Measurements from ENCODE around the gene MELTF.

DNA sequence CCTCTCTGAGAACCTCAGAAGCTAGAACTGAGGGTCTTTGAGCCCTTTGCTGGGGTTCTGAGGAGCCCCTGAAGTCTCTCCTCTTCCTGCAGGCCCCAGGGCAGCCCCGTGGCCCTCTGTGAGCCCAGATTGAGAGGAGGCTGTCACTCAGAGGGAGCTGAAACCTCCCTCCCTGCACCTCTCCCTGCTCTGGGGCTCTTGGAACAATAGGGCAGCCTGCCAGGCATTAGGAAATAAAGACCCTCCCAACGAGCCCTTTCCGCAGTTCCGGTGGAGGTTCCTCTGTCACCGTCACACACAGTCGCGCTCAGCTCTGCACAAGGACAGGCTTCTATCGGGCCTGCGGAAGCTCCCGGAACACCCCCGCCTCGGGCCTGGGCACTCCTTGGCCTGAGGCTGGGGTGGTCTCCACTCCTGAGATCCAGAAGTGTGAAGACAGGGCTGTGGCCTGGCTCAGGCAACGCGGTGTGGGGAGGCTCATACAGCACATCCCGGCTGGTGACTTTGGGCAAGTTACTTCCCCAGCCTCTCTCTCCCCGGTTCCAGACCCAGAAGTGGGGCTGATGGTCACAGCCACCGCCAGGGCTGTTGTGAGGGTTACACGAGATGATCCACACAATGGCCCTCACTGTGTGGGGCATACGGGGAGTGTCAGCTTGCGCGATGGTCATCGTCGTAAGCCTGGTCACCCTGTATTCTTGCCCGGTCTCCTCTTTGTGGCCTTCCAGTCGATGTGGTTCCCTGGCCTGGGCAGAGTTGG lies 17.7 kb downstream of the MELTF start:
- TF ChIP-seq, protein P1, sequence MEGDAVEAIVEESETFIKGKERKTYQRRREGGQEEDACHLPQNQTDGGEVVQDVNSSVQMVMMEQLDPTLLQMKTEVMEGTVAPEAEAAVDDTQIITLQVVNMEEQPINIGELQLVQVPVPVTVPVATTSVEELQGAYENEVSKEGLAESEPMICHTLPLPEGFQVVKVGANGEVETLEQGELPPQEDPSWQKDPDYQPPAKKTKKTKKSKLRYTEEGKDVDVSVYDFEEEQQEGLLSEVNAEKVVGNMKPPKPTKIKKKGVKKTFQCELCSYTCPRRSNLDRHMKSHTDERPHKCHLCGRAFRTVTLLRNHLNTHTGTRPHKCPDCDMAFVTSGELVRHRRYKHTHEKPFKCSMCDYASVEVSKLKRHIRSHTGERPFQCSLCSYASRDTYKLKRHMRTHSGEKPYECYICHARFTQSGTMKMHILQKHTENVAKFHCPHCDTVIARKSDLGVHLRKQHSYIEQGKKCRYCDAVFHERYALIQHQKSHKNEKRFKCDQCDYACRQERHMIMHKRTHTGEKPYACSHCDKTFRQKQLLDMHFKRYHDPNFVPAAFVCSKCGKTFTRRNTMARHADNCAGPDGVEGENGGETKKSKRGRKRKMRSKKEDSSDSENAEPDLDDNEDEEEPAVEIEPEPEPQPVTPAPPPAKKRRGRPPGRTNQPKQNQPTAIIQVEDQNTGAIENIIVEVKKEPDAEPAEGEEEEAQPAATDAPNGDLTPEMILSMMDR (IDR thresholded peaks at IDR 0.05; ENCODE audit: poor library complexity) = no peak
- TF ChIP-seq EZH2 (IDR thresholded peaks at IDR 0.05; ENCODE audit: borderline replicate concordance) (no peak), EZH2phosphoT487 (IDR thresholded peaks at IDR 0.05; ENCODE audit: low read depth, severe bottlenecking, unreplicated experiment) (no peak)

Data from hepatocyte (in vitro differentiated cells).